Prostate gland (tissue), 2 donors: ENCODE data around the gene PPP4C.

ENCODE experiments used
- POLR2A ChIP-seq: fragments of 450-650 bp; IDR thresholded peaks from one replicate; pipeline ENCODE4 v1.6.1; 2016; ENCODE audit warnings: antibody characterized with exemption, mild to moderate bottlenecking
- POLR2AphosphoS5 ChIP-seq: sonication (generic); formaldehyde crosslinking; IDR thresholded peaks from one replicate; pipeline ENCODE4 v1.6.1; 2017; ENCODE audit warnings: antibody characterized with exemption
- TF ChIP-seq, protein P1 (sequence below), 4 experiments: fragments of 200-600 bp in 2 of 4; fragments of 450-650 bp in 2 of 4; sonication (generic) in 2 of 4; IDR thresholded peaks; 1 replicate in 3 of 4; 2 replicates in 1 of 4; pipeline ENCODE4 v1.5.1; 2016 to 2019; ENCODE audit warnings: antibody characterized with exemption in 4 of 4, mild to moderate bottlenecking in 2 of 4, moderate library complexity in 2 of 4

DNA sequence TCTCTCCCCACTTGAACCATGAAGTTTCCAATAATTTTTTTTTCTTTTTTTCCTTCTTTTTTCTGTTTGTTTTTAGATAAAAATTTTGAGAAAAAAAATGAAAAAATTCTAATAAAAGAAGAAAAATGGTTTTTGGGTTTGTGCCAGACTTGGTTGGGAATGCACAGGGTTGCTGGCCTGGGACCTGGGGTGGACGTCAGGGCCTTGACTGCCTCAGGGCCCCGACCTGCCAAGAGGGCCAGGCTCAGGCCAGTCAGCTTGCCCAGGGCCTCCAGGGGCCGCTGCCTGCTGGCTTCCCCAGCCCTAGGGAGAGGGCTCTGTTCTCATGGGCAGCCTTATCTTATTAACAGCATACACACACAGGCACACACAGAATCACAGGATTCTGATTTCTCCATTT is 9.5 kb downstream of the PPP4C start:
- TF ChIP-seq, protein P1, sequence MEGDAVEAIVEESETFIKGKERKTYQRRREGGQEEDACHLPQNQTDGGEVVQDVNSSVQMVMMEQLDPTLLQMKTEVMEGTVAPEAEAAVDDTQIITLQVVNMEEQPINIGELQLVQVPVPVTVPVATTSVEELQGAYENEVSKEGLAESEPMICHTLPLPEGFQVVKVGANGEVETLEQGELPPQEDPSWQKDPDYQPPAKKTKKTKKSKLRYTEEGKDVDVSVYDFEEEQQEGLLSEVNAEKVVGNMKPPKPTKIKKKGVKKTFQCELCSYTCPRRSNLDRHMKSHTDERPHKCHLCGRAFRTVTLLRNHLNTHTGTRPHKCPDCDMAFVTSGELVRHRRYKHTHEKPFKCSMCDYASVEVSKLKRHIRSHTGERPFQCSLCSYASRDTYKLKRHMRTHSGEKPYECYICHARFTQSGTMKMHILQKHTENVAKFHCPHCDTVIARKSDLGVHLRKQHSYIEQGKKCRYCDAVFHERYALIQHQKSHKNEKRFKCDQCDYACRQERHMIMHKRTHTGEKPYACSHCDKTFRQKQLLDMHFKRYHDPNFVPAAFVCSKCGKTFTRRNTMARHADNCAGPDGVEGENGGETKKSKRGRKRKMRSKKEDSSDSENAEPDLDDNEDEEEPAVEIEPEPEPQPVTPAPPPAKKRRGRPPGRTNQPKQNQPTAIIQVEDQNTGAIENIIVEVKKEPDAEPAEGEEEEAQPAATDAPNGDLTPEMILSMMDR (IDR thresholded peaks at IDR 0.05) = no peak
- TF ChIP-seq POLR2AphosphoS5 (no peak), POLR2A (no peak)
